Effector CD4-positive, alpha-beta T cell (primary cell): ENCODE data around the gene NPY2R. TPM values are rescaled to one million over a fixed set of nuclear protein-coding genes. Genes with fewer than 3 reads are reported as not detected.

ENCODE experiments used
- DNase-seq: peaks from one replicate; pipeline ENCODE4 v3.0.0-alpha.2; 2020
- total RNA-seq: gene quantifications from one replicate; lab custom pipeline; 2026; lab: John Stamatoyannopoulos, UW

NPY2R gene
- not detected for total RNA-seq

- DNase-seq: no peak
Observed at GRCh38 chr4:155208258-155209054, at the start of gene NPY2R. TSS of gene NPY2R (plus strand) at chr4:155208636. CDS start at chr4:155213940, 5,304 bp downstream.

DNA sequence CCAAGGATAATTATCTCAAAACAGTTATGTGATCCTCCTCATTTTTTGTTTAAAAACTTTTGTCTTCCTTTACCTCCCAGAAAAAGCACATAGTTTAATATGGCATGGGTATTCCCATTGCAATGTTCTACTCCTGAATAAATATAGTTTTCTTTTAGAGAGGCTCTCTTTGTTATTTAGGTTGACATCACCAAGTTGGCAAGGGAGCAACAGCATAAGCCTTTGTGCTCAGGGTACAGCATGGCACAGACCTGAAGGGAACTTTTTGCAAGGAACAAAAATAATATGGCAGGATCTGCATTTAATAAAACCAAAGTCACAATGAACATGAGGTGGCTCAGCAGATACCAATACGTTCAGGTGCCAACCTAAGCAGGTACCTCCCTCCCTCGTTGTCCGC lies 47.1 kb upstream of the NPY2R start:
- no peak for DNase-seq

DNA sequence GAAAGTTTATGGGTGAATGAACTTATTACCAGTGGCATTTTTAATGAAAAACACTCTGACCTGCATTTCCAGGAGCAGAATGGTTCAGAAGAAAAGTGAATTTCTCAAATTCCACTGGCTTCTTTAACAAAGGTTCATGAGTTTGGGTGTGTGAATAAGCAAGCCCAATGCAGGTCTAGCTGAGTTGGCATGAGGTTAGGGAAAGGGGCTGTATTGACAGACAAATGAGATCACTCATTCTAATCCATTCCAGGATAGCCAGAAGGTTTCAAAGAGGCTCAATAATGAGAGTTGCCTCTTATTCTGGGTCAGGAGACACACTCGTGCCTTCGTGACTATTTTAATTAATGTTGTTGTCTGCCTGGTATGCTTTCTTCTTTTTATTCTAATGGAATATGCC lies 43.7 kb upstream of the NPY2R start:
- DNase-seq: no peak

GRCh38 chr4:155170569-155170968 lies 37.9 kb upstream of the NPY2R start:
- DNase-seq: no peak

DNA sequence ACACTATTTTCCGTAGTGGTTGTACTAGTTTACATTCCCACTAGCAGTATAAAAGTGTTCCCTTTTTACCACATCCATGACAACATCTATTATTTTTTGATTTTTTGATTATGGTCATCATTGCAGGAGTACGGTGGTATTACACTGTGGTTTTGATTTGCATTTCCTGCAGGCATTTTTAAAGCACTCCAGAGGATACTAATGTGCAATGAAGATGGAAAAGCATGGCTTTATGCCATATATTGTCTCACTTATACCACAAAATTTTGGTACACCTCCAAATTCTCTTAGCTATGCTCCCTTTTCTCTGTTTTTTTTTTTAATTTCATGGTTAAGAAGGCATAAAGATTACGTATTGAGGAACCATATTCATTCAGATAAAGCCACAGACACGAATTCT lies 35.1 kb upstream of the NPY2R start:
- DNase-seq: no peak

DNA sequence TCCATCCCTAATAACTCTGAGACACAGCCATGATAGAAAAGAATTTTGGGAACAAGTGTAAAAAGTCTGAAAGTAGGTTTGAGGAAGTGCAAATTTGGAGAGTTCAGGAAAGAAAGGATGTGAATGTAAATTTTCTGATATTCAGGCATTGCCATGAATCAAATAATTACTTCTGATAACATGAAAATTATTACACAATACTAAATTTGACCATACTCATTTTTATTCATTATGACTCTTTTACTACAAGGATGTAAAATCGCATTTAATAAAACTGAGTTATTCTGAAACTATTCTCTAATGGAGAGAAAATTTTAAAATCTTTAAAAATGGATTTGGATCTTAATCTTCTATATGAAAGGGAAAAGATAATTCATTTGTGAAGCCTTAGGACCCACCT lies 33.8 kb upstream of the NPY2R start:
- DNase-seq: no peak

- DNase-seq: no peak
Observed at GRCh38 chr4:155179216-155179615, 29.2 kb upstream of the NPY2R start.

- DNase-seq: no peak
Observed at GRCh38 chr4:155186972-155187371, 21.5 kb upstream of the NPY2R start.

- DNase-seq: no peak
Observed at GRCh38 chr4:155187989-155188388, 20.4 kb upstream of the NPY2R start.

DNA sequence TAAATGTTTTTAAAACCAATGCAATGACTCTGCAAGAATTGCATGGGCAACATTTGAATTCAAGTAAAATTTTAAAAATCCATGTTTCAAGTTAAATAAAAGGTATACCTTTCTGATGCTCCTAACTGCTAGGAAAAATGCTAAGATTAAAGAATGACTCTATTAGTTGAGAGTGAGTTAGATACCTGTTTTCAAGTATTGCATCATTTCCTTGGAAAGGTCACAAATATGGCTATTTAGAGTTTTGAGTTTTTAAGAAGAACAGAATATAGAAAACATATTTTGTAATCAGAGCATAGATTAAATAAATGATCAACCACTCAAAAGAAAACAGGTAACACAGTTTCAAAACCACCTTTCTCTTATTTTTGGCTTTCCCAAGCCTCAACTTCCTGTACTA lies 18.3 kb upstream of the NPY2R start:
- DNase-seq: no peak

DNA sequence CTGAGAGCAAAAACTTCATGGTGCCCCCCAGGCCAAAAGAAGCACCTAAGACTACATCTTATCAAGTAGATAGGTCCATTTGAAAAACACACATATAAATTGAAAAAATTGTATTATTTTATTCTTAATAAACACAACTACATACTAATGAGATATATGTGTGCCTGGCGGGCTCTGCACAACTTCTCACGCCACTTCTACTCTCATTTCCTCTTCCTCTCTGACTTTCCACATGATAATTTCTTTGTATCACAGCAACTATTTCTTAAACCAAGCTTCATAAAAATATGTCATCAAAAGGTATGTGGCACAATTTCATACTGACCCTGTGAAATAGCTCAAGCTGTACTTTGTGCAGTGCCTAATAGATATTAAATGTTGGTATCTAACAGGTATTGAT lies 10.7 kb upstream of the NPY2R start:
- no peak for DNase-seq

DNA sequence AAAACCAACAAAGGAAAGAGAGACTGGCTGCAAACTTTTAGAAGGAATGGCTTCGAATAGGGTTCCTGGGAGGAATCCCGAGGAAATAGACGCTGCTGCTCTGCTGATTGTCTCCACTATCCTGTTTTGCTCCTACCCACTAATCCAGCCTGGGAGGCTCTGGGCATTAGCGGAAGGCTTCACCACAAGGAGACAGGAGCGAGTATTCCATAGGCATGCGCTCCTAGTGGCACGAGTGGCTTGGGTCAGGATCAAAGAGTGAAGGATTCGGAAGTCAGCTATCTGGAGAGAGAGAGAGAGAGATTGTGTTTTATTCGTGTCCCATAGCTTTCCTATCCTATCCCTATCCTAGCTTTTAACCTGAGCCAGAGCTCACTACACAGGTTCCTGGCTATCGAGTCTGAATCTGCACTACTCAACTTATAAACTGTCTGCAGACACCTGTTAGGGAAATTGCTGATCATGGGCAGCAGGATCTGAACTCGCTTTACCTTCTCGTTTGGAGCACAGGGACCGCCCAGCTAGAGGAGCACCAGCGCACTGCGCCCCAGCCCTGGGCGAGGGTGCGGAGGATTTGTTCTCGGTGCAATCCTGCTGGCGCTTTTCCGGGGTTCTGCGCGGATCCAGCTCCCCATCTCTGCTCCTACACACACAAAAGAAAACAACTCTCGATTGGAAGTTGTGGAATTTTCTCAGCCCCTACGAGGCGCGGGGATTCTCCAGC lies 740 bp upstream of the NPY2R start:
- DNase-seq: no peak

DNA sequence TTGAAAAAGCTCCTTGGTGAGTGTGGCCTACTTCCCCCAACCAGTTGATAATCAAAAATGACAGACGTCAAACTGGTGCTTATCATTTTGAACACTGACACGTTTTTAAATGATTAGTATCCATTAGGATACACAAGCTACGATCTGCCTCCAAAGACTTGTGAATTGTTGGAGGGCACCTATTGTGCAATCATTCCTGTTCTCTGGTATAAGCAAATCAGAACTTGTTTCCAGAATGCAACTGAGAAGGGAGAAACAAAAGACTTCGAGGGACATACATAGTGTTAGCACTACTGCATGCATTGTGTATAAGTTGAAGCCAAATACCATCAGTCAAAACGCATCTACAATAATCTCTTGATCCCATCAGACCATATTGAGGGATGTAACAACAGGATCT lies 11.6 kb downstream of the NPY2R start:
- no peak for DNase-seq

- DNase-seq: no peak
Observed at GRCh38 chr4:155227131-155227530, 18.7 kb downstream of the NPY2R start.

- DNase-seq: no peak
Observed at GRCh38 chr4:155228713-155229112, 20.3 kb downstream of the NPY2R start.

- no peak for DNase-seq
Observed at GRCh38 chr4:155232432-155232831, 24.0 kb downstream of the NPY2R start.

DNA sequence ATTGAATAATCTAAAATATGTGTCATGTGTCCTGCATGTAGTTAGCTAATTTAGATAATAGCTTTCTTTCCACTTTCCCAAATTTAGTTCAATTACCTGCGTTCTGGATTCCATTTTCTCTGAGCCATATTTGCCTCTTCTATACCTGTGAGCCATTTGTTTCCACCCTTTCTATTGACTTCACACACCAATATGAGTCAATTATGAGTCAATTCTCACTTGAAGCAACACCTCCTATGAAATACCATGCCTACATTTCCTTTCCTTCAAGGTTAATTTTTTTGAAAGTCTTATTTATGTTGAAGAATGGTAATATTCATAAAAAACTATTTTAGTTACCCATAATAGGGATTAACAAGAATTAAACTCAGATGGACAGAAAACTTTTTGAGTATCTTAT lies 25.8 kb downstream of the NPY2R start:
- no peak for DNase-seq

DNA sequence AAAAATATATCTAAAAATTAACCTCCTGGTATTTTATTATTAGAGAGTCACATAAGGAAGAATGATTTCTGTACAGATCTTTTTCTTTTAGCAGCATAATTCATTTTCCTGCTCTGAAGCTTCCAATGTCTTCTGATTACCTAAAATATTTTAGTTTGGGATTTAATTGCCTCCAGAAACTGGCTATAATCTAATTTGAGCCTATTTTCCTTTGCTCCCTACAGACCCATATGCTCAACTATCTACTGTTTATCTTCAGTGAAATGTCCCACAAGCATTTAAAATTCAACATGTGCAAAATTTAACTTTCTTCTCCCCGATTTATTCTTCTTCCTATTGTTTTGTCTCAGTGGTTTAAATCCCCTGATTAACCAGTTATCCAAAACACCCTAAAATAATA lies 29.1 kb downstream of the NPY2R start:
- DNase-seq: no peak

DNA sequence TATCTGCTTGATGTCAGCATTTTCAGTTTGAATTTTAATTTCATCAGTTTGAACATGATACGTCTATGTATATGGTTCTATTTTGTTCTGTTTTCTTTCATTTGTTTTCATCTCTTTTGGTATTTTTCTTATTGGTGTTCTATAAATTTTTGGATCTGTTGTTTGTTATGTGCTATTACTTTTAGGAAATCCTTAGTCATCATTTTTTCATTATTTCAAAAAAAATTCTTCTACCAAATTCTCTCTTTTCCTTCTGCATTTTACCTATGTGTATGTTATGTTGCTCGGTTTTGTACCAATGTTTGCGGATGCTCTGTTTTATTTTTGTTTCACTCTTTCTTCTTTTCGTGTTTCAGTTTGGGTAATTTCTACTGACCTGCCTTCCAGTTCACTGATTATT lies 32.8 kb downstream of the NPY2R start:
- no peak for DNase-seq

- no peak for DNase-seq
Observed at GRCh38 chr4:155241664-155242063, 33.2 kb downstream of the NPY2R start.

- no peak for DNase-seq
Observed at GRCh38 chr4:155245105-155245504, 36.7 kb downstream of the NPY2R start.

DNA sequence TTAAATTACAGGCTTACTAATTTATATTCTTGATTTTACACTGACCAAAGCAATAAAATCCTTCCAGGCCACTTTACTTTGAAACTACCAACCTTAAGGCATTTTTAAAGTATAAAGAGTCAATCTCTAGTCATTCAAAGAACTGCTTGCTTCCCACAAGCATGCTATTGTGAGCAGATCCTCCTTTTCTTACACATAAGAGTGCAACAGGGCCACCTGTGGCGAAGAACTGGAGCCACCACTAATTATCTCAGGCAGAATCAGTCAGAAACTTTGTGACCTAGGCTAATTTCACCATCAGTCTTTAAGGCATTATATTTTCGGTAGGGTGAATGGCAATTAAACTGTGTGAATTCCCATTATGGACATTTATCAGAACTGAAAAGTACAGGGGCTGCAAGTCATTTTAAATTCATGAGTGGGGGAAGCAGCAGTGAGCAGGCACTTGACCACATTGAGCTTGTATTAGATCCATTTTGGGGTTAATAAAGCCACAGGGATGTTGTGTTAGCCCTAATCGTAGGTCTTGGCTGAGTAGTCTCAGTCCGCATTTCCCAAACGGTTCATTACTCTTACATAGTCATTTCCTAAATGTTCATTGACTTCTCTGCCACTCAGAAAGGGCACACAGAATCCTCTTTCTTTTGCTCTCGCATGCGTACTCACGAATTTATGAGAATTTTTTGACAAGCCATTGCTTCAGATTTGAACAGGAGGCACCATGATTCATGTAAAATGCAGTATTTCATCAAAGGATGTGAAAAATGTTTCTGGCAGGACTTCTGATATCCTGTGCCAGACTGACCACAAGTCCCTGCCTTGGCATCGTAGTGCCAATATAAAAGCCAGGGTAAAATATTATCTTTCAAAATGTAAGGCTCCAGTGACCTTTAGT lies 39.8 kb downstream of the NPY2R start:
- DNase-seq: no peak

DNA sequence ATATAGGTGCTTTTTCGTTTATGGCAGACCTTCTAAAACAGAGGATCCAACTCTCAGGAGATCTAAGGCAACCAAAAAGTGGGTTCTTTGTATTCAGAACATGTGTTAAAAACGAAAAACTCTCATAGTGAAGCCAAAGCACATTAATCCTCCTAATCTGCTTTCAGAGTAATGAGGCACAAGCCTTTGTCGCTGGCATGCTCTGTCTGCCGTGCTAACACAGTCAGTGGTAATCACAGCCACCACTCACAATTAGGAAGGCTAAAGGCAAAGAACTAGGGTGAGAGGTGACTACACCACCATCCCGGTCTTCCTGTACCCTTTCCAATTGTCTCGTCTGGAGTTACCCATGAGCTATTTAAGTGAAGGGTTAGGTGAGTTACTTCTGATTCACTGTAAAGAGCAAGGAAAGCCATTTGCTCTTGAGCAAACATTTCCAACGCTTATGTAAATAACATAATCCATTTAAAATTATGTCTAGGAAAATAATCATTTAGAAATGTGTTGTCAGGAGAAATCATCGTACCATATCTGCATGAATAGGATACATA lies 40.7 kb downstream of the NPY2R start:
- DNase-seq: no peak
